GM06990 (cell line): ENCODE data around the gene GPR55.

Experiments used
- DNase-seq: peaks from one replicate; pipeline ENCODE4 v3.0.0-alpha.2; 2011; ENCODE audit not compliant: insufficient read length; ENCODE audit errors: extremely low read depth
- H3K27me3 ChIP-seq: replicated peaks from 2 replicates; pipeline ENCODE4 v1.6.0; 2011; ENCODE audit warnings: low read length; ENCODE audit not compliant: control insufficient read depth, insufficient read depth
- H3K36me3 ChIP-seq: 2 replicates; pipeline ENCODE4 v1.5.1; 2011; ENCODE audit warnings: low read length; ENCODE audit not compliant: control insufficient read depth, insufficient read depth
- H3K4me3 ChIP-seq: replicated peaks from 2 replicates; pipeline ENCODE4 v1.5.1; 2011; ENCODE audit warnings: low read depth, mild to moderate bottlenecking, control low read depth, low read length
- TF ChIP-seq, protein P1 (sequence below): IDR thresholded peaks from 2 replicates; pipeline ENCODE4 v1.5.1; 2011; ENCODE audit warnings: low read length, control low read depth, mild to moderate bottlenecking, inconsistent platforms; ENCODE audit not compliant: insufficient read depth, poor library complexity, severe bottlenecking

GPR55 gene

DNA sequence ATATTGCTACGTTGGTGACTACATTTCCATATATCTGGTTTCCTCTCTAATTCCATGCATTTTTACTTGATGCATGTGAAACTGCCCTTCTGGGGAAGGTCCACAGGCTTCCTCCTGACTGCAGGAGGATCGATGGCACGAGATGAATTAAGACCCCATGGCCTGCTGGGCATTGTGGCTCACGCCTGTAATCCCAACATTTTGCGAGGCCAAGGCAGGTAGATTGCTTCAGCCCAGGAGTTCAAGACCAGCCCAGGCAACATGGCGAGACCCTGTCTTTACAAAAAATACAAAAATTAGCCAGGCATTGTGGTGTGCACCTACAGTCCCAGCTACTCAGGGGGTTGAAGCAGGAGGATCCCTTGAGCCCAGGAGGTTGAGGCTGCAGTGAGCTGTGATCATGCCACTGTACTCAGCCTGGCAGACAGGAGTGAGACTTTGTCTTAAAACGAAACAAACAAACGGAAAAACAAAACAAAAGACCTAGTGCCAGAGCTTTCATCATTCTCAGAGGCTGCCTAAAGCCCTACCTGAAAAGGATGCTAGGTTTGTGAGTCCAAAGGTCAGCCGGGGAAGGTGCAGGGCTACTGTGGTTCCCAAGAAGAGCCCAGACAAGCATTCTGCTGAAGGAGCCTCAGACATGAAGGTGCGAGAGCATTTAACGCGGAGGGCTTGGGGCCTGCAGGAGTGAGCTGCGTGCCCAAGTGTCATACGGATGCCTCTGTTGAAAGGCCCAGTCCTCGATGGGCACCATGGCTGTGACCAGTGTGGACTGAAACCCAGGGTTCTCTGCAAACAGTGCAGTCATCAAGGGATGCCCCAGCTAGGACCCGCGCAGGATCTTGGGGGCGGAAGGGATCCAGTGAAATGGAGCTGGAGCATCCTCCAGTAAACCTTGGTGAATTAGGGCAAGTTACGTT lies 21.6 kb downstream of the GPR55 start:
- no peak for DNase-seq
- TF ChIP-seq, protein P1, sequence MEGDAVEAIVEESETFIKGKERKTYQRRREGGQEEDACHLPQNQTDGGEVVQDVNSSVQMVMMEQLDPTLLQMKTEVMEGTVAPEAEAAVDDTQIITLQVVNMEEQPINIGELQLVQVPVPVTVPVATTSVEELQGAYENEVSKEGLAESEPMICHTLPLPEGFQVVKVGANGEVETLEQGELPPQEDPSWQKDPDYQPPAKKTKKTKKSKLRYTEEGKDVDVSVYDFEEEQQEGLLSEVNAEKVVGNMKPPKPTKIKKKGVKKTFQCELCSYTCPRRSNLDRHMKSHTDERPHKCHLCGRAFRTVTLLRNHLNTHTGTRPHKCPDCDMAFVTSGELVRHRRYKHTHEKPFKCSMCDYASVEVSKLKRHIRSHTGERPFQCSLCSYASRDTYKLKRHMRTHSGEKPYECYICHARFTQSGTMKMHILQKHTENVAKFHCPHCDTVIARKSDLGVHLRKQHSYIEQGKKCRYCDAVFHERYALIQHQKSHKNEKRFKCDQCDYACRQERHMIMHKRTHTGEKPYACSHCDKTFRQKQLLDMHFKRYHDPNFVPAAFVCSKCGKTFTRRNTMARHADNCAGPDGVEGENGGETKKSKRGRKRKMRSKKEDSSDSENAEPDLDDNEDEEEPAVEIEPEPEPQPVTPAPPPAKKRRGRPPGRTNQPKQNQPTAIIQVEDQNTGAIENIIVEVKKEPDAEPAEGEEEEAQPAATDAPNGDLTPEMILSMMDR = no peak
- H3K27me3 ChIP-seq = no peaks in the 10 kb centered on the region

DNA sequence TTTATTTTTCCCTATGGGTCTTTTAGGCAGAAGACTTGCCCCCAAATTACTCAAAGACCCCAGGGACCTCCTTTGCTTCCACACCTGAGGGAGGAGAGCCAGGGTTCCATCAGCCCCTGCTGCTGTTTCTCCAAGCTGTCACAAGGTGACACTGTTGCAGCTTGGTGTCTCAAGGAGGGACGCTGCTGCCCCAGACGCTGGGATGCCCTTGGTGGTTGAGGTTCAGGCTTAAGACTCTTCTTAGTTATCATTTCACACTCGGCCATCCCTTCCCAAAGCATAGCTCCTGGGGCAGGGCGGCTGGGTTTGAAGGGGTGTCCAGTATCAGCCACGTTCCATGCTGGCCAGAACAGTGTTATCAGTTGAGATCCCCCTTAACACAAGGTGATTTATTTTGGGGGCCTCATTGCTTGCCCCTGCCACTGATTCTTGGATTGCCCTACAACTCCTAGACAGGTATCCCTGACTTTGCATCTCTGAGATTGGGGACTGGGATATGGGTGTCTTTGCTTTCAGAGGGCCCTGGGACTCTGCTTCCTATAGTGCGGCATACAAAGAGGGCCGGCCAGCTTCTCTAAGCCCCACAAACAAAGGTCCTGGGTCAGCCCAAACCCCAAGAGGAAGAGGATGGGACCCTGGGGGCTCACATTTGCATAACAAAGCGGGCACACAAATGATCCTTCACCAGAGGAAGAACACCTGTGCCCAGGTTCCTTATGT lies 22.7 kb downstream of the GPR55 start:
- no peak overlapping the region for H3K4me3 ChIP-seq
- peaks cover 19% of the 10 kb centered on the region for H3K36me3 ChIP-seq
- no peaks in the 10 kb centered on the region for H3K27me3 ChIP-seq
- peak; percentile 42 for DNase-seq
- TF ChIP-seq, protein P1 = peak; percentile 96

More for the DNA sequence above, 21.6 kb downstream of the GPR55 start:
- no peak overlapping the region for H3K4me3 ChIP-seq
- peaks cover 24% of the 10 kb centered on the region for H3K36me3 ChIP-seq

DNA sequence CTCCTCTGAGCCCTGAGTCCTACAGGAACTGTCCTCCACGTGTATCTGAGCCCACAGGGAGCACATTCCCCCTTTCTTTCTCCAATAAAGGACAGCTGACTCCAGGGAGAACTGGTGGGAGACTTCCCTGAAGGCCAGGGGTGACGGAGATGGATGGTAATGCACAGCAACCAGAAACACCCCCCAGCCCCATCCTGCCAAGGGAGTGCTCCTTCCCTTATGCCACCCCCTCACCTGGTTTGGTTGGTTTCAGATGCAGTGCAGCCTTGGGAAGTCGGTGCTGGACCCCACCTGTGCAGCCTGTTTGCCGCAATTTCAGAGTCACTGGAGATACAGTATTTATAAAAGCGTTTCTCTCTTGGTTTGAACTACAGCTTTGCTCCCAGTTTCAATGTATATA lies 24.0 kb downstream of the GPR55 start:
- Histone ChIP-seq H3K4me3 (no peak overlapping the region), H3K36me3 (peaks cover 13% of the 10 kb centered on the region), H3K27me3 (no peaks in the 10 kb centered on the region)
- DNase-seq = no peak
- TF ChIP-seq, protein P1 = no peak

DNA sequence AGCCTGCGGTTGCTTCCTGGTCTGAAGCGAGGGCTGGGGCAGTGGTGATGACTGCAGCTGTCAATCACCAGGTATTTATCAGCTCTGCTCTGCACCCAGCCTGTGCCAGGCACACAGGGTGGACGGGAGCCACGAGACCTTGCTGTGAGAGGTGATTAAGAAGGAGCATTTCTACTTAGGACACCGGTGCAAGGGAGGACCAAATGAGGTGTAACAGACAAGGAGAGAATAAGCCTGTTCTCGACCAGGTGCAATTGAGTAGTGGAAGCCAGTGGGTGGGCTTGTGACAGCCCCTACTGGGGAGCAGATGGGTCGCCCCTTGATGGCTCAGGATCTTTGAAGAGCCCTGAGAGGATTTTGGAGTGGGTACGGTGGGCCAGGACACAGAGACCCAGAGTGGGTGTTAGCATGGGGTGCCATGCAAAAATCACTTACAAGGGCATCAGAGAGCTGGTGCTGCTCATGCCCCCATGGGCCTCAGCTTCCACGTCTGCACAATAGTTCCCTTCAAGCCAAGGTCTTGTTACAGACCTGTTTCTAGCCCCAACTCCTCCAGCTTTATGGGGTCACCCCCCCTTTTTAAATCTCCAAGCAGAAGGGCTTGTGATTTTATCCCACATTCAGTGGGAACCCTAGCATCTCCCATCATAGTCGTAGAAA lies 24.6 kb downstream of the GPR55 start:
- TF ChIP-seq, protein P1 = no peak
- Histone ChIP-seq H3K4me3 (no peak overlapping the region), H3K27me3 (no peaks in the 10 kb centered on the region), H3K36me3 (peaks cover 7% of the 10 kb centered on the region)
- DNase-seq = no peak

DNA sequence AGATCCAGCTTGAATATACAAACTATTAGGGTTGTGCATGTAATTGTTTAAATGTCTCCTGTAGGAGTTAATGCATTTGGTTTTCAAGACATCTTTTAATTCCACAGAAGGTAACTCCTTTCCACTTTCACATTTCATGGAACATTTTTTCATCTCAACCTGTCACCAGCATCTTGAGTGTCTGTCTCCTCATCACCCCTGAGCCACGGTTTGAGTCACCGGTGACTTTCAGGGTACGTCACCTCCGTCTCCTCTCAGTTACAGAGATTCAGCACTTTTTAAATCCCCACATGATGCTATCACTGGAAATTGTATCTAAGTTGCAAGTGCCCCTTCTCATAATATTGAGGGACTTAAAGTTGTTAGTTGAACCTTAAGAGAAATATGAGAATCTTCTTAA lies 25.3 kb downstream of the GPR55 start:
- TF ChIP-seq, protein P1 = no peak
- no peaks in the 10 kb centered on the region for H3K27me3 ChIP-seq
- no peak overlapping the region for H3K4me3 ChIP-seq
- DNase-seq = no peak
- H3K36me3 ChIP-seq = peaks cover 3% of the 10 kb centered on the region
